Right lobe of liver (tissue), 4 donors: Measurements from ENCODE around the gene CCDC148.

Source experiments
- POLR2A ChIP-seq: fragments of 450-650 bp; IDR thresholded peaks from one replicate; pipeline ENCODE4 v1.6.1; 2017; ENCODE audit warnings: antibody characterized with exemption, mild to moderate bottlenecking
- TF ChIP-seq, protein P1 (sequence below), 4 donors: fragments of 200-600 bp in 3 of 4; fragments of 450-650 bp in 1 of 4; IDR thresholded peaks; one replicate each; pipeline versions ENCODE4 v1.5.1 to v1.8.0; 2016 to 2022; ENCODE audit warnings: antibody characterized with exemption in 4 of 4, mild to moderate bottlenecking in 2 of 4
- donor health status: DM: no; HTN: no; CAD: no.
- donor health status: DM: no; HTN: no; CAD: no.
- donor health status: DM: no; HTN: yes; CAD: no.

DNA sequence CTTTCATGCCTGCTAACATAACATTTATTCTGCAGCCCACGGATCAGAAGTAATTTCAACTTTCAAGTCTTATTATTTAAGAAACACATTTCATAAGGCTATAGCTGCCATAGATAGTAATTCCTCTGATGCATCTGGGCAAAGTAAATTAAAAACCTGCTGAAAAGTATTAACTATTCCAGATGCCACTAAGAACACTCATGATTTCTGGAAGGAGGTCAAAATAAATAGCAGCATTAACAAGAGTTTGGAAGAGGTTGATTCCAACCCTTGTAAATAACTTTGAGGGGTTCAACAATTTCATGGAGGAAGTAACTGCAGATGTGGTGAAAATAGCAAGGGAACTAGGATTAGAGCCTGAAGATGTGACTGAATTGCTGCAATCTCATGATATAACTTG lies 77.6 kb downstream of the CCDC148 start:
- TF ChIP-seq, protein P1, sequence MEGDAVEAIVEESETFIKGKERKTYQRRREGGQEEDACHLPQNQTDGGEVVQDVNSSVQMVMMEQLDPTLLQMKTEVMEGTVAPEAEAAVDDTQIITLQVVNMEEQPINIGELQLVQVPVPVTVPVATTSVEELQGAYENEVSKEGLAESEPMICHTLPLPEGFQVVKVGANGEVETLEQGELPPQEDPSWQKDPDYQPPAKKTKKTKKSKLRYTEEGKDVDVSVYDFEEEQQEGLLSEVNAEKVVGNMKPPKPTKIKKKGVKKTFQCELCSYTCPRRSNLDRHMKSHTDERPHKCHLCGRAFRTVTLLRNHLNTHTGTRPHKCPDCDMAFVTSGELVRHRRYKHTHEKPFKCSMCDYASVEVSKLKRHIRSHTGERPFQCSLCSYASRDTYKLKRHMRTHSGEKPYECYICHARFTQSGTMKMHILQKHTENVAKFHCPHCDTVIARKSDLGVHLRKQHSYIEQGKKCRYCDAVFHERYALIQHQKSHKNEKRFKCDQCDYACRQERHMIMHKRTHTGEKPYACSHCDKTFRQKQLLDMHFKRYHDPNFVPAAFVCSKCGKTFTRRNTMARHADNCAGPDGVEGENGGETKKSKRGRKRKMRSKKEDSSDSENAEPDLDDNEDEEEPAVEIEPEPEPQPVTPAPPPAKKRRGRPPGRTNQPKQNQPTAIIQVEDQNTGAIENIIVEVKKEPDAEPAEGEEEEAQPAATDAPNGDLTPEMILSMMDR (IDR thresholded peaks at IDR 0.05): no peak
- no peak for TF ChIP-seq POLR2A
